ENCODE results near the gene PIP4K2A. TPM values are rescaled to one million over a fixed set of nuclear protein-coding genes. Genes with fewer than 3 reads are reported as not detected.

PIP4K2A gene
- total RNA-seq, 3 donors from 2014 or later (not counting 1 experiment from before 2014, with no cell fraction given), result 311 to 423 (median 405) TPM

- H3K4me1 Mint-ChIP-seq, result peaks cover 92 to 93% of the 10 kb centered on the region in 2 donors
- ATAC-seq, result no peak
- H3K9me3 Mint-ChIP-seq, result no peaks in the 10 kb centered on the region
- H3K27ac Mint-ChIP-seq, result peak overlapping the region; percentile 92 to 99
- TF ChIP-seq, protein P1, sequence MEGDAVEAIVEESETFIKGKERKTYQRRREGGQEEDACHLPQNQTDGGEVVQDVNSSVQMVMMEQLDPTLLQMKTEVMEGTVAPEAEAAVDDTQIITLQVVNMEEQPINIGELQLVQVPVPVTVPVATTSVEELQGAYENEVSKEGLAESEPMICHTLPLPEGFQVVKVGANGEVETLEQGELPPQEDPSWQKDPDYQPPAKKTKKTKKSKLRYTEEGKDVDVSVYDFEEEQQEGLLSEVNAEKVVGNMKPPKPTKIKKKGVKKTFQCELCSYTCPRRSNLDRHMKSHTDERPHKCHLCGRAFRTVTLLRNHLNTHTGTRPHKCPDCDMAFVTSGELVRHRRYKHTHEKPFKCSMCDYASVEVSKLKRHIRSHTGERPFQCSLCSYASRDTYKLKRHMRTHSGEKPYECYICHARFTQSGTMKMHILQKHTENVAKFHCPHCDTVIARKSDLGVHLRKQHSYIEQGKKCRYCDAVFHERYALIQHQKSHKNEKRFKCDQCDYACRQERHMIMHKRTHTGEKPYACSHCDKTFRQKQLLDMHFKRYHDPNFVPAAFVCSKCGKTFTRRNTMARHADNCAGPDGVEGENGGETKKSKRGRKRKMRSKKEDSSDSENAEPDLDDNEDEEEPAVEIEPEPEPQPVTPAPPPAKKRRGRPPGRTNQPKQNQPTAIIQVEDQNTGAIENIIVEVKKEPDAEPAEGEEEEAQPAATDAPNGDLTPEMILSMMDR (IDR thresholded peaks at IDR 0.05), result no peak
- H3K27me3 Mint-ChIP-seq (ENCODE audit: low read depth in 2 of 2), result no peaks in the 10 kb centered on the region
- no peak overlapping the region for H3K4me3 ChIP-seq (ENCODE audit: low read length)
- H3K27ac ChIP-seq (ENCODE audit: low read length), result peak overlapping the region; percentile 64
- H3K4me3 Mint-ChIP-seq, result peak overlapping the region; percentile 81
- no peaks in the 10 kb centered on the region for H3K36me3 Mint-ChIP-seq
- intact Hi-C loops (cut with micrococcal nuclease), result loop anchor here (1.0 kb wide), 1 partner anchor 10 kb away; no protein-coding TSS in a partner anchor
- H3K36me3 ChIP-seq (ENCODE audit: control insufficient read depth, insufficient read depth, low read length), result peaks cover 2% of the 10 kb centered on the region
- no peaks in the 10 kb centered on the region for H3K27me3 ChIP-seq (ENCODE audit: control insufficient read depth, insufficient read depth, low read length)
- no peaks in the 10 kb centered on the region for H3K9me3 ChIP-seq (ENCODE audit: control insufficient read depth, insufficient read depth, low read length)
- WGBS (ENCODE audit: insufficient coverage), result no CpG with 5 or more reads among the region's 1 CpG
- H3K4me1 ChIP-seq (ENCODE audit: control insufficient read depth, insufficient read depth, low read length), result peaks cover 68% of the 10 kb centered on the region
- DNase-seq, result peak in 1 of 2 donors; percentile 62
These were observed 34.8 kb downstream of the PIP4K2A start for GRCh38 chr10:22679608-22680007.

GRCh38 chr10:22677333-22677732, 37.0 kb downstream of the PIP4K2A start:
- Mint-ChIP-seq H3K36me3 (no peaks in the 10 kb centered on the region), H3K27ac (peak overlapping the region; percentile 92 to 99), H3K9me3 (no peaks in the 10 kb centered on the region), H3K4me3 (peak overlapping the region; percentile 43), H3K4me1 (peaks cover 91 to 92% of the 10 kb centered on the region in 2 donors), H3K27me3 (ENCODE audit: low read depth in 2 of 2) (no peaks in the 10 kb centered on the region)
- peaks cover 61% of the 10 kb centered on the region for H3K4me1 ChIP-seq (ENCODE audit: control insufficient read depth, insufficient read depth, low read length)
- H3K27ac ChIP-seq (ENCODE audit: low read length), result peak overlapping the region; percentile 36
- 52% methylated on average over 5 of the region's 5 CpGs for WGBS (ENCODE audit: insufficient coverage)
- no peak overlapping the region for H3K4me3 ChIP-seq (ENCODE audit: low read length)
- DNase-seq (no peak), ATAC-seq (no peak)
- H3K9me3 ChIP-seq (ENCODE audit: control insufficient read depth, insufficient read depth, low read length), result no peaks in the 10 kb centered on the region
- H3K36me3 ChIP-seq (ENCODE audit: control insufficient read depth, insufficient read depth, low read length), result peaks cover 2% of the 10 kb centered on the region
- TF ChIP-seq, protein P1 (IDR thresholded peaks at IDR 0.05), result no peak
- H3K27me3 ChIP-seq (ENCODE audit: control insufficient read depth, insufficient read depth, low read length), result no peaks in the 10 kb centered on the region
- intact Hi-C loops (cut with micrococcal nuclease), result no loop called here

DNA sequence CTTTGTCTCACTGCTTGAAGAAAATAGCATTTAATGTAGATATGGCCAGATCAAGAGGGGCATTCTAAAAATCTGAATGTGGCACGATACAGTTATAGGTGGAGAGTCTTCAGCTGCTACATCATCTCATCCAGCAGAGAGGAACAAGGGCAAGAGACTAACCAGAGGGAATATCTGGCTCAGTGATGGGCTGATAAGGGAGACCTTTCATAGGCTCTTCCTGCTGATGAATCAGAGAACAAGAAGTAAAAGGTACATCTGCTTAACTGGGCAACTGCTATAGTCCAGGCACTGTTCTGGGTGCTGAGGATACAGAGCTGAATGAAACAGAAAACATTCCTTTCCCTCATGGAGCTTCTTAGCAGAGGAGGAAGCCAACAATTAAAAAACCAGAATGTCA, 37.9 kb downstream of the PIP4K2A start:
- no peaks in the 10 kb centered on the region for H3K36me3 Mint-ChIP-seq
- Histone ChIP-seq H3K4me1 (ENCODE audit: control insufficient read depth, insufficient read depth, low read length) (peaks cover 57% of the 10 kb centered on the region), H3K27ac (ENCODE audit: low read length) (peak overlapping the region; percentile 33), H3K4me3 (ENCODE audit: low read length) (no peak overlapping the region), H3K9me3 (ENCODE audit: control insufficient read depth, insufficient read depth, low read length) (no peaks in the 10 kb centered on the region), H3K36me3 (ENCODE audit: control insufficient read depth, insufficient read depth, low read length) (peaks cover 2% of the 10 kb centered on the region), H3K27me3 (ENCODE audit: control insufficient read depth, insufficient read depth, low read length) (no peaks in the 10 kb centered on the region)
- peak in 1 of 3 donors; percentile 9 for ATAC-seq
- no peaks in the 10 kb centered on the region for H3K27me3 Mint-ChIP-seq (ENCODE audit: low read depth in 2 of 2)
- no peaks in the 10 kb centered on the region for H3K9me3 Mint-ChIP-seq
- H3K4me1 Mint-ChIP-seq, result peaks cover 94 to 95% of the 10 kb centered on the region in 2 donors
- peak overlapping the region; percentile 43 for H3K4me3 Mint-ChIP-seq
- peak overlapping the region; percentile 92 to 99 for H3K27ac Mint-ChIP-seq
- TF ChIP-seq, protein P1 (IDR thresholded peaks at IDR 0.05), result no peak
- no peak for DNase-seq
- intact Hi-C loops (cut with micrococcal nuclease), result no loop called here
- 77% methylated on average over 1 of the region's 1 CpG for WGBS (ENCODE audit: insufficient coverage)

DNA sequence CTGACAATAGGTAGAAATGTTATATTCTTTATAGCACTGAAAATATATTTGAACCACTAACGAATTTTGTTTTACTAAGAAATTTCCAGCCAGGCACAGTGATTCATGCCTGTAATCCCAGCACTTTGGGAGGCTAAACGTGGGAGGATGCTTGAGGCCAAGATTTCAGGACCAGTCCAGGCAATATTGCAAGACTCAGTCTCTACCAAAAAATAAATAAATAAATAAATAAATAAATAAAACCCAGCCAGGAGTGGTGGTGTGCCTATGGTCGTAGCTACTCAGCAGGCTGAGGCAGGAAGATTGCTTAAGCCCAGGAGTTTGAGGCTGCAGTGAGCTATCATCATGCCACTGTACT, 39.8 kb downstream of the PIP4K2A start:
- H3K27ac ChIP-seq (ENCODE audit: low read length), result peak overlapping the region; percentile 23
- peaks cover 57% of the 10 kb centered on the region for H3K4me1 ChIP-seq (ENCODE audit: control insufficient read depth, insufficient read depth, low read length)
- H3K36me3 ChIP-seq (ENCODE audit: control insufficient read depth, insufficient read depth, low read length), result peaks cover 2% of the 10 kb centered on the region
- Mint-ChIP-seq H3K27me3 (ENCODE audit: low read depth in 2 of 2) (no peaks in the 10 kb centered on the region), H3K4me3 (peak overlapping the region; percentile 70), H3K4me1 (peaks cover 91 to 92% of the 10 kb centered on the region in 2 donors), H3K36me3 (no peaks in the 10 kb centered on the region), H3K9me3 (no peaks in the 10 kb centered on the region), H3K27ac (peak overlapping the region; percentile 92 to 99)
- DNase-seq (no peak), ATAC-seq (no peak)
- H3K9me3 ChIP-seq (ENCODE audit: control insufficient read depth, insufficient read depth, low read length), result no peaks in the 10 kb centered on the region
- intact Hi-C loops (cut with micrococcal nuclease), result no loop called here
- H3K27me3 ChIP-seq (ENCODE audit: control insufficient read depth, insufficient read depth, low read length), result no peaks in the 10 kb centered on the region
- H3K4me3 ChIP-seq (ENCODE audit: low read length), result no peak overlapping the region
- WGBS (ENCODE audit: insufficient coverage), result 65% methylated on average over 3 of the region's 3 CpGs
- TF ChIP-seq, protein P1 (IDR thresholded peaks at IDR 0.05), result no peak

Measured in natural killer cell (primary cell).